ENCODE results near the gene IFTAP. TPM values are rescaled to one million over a fixed set of nuclear protein-coding genes. Genes with fewer than 3 reads are reported as not detected.
"Not testable (repeated sequence)": the region's sequence is repeated elsewhere in the genome, so short reads cannot be mapped to it uniquely, and the experiment has no call there.

The IFTAP gene, protein sequence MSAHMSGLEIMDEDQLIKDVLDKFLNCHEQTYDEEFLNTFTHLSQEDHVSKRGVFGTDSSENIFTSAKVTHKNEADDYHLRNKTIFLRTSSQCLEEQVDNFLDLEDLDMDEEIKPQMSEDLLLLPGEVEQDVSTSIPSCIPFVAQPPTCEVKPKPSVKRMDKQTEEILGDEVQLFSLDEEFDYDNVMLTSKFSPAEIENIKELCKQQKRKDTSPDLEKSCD
- polyA plus RNA-seq (ENCODE audit: insufficient read length): 43.2 TPM

DNA sequence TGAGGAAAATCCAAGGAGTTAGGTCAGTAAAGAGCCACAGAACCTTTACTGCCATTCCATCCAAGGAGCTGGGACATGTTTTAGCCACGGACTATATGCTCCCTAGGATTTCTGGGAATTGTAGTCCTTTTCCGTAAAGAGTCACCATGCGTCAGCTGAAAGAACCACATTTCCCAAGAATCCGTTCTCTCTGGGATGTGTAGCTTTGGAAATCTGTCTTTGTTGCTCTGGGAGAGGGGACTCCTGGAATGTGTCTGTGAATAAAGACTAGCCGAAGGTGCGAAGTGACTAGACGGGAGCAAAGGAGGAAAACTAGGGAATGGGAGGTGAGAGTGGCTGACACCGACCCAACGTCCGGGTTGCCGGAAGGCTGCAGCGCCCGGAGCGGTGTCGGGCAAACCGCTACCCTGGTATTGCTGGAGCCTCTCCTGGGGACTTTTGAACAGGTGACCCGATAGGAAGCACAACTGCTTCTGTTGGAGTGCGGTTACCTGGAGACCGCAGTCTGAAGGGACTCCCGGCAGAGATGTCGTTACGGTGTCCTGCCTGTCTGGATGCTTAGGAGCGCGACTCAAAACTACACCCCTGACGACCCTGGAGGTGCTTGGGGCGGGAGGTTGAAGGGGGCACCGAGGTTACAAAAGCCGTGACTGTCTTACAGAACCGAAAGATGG is at the start of gene IFTAP:
TSS of gene IFTAP (plus strand) at position 187 of the 674 bp plus-strand sequence. CDS start 15,602 bp downstream, outside the sequence.
- DNase-seq (ENCODE audit: low read depth): peak; percentile 95

DNA sequence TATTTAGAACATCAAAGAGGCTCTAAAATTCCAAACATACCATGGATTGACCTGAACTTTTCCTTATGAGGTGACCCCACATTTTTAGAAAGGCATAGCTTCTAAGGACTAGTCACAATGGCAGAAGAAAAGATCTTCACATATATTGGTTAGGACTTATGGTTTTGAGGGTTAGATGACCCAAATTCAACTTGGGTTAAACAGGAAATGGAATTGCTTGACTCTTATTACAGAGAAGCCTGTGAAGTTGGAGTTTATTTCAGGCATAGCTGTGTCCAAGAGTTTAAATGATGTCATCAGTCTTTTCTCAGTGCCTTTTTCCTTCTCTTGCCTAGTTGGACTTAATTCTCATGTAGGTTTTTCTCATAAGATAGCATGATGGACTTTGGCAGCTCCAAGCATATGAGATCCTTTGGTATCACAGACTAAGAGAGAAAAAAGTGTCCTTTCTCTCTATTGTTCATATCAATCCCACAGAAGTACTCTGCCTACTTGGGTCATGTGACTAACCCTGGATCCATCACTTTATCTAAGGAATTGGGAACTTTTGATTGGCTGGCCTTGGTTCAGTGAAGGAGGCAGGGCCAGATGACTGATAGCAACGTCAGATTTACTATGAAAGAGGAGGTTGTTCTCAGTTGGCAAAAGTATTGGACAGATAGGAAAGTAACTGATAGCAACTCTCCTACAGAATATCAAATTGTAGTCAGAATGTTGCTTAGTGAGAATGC is 43.8 kb upstream of the IFTAP start:
- no peak for DNase-seq (ENCODE audit: low read depth)

DNA sequence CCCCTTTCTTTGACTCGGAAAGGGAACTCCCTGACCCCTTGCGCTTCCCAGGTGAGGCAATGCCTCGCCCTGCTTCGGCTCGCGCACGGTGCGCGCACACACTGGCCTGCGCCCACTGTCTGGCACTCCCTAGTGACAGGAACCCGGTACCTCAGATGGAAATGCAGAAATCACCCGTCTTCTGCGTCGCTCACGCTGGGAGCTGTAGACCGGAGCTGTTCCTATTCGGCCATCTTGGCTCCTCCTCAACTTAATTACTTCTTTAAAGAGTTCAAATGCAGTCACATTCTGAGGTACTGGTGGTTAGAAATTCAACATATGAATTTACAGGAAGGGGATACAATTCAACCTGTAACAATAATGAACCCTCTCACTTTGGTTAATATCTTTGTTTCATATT is 36.9 kb upstream of the IFTAP start:
- DNase-seq (ENCODE audit: low read depth): not testable (repeated sequence)

DNA sequence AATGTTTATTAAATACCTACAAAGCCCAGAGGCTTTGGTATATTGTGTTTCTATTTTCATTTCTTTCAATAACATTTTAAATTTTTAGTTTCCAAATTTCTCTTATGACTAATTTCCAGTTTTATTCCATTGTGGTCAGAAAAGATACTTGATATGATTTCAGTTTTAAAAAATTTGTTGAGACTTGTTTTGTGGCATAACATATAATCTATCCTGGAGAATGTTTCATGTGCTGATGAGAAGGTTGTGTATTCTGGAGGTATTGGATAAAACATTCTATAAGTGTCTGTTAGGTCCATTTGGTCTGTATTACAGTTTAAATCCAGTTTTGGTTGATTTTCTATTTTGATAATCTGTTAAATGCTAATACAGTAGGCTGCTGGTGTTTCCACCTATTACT is 36.3 kb upstream of the IFTAP start:
- no peak for DNase-seq (ENCODE audit: low read depth)

DNA sequence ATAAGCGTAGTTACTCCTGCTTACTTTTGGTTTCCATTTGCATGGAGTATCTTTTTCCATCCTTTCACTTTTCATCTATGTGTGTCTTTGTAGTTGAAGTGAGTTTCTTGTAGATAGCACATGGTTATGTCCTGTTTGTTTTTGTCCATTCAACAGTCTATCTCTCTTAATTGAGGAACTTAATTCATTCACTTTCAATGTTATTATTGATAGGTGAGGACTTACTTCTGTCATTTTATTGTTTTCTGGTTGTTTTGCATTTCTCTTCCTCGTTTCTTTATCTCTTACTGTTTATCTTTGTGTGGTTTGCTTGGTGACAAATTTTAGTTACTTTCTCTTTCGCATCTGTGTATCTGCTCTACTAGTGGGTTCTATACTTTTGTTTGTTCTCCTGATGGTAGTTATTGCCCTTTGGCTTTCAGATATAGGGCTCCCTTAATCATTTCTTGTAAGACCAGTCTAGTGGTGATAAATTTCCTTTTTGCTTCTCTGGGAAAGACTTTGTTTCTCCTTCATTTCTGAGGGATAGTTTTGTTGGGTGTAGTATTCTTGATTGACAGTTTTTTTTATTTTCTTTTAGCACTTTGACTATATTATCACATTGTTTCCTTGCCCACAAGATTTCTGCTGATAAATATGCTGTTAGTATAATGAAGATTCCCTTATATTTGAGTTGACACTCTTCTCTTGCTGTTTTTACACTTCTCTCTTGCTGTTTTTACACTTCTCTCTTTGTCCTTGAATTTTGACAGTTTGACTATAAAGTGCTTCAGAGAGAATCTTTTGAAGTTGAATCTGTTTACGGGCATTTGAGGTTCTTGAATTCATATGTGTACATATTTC is 35.5 kb upstream of the IFTAP start:
- no peak for DNase-seq (ENCODE audit: low read depth)

DNA sequence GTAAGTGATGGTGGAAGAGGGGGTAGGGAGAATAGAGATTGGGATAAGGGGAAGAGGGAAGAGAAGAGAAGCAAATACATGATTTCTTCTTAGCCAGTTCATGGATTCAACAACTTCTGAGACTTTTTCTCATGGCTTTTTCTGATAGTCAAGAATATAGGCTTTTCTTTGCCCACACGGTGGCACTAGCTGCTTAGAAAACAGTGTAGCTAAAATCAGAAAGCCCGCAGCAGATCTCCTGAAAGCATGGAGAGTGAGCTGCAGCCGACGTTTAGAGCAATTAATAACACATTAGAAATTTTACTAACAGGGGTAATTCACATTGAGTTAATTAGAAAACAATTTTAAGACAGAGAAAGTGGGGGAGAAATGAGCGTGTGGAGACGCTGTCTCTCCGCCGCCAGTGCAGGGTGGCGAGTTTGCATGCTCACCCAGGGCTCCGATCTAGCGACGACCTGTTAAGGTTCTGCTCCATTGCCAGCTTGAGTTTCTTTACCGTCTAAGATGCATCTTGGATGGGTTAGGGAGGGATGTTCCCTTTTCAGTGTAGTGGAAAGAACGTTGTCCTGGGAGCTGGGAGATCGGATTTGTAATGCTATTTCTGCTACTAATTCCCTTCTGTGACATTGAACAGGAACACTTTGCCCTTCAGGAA is 29.8 kb upstream of the IFTAP start:
- peak; percentile 34 for DNase-seq (ENCODE audit: low read depth)

DNA sequence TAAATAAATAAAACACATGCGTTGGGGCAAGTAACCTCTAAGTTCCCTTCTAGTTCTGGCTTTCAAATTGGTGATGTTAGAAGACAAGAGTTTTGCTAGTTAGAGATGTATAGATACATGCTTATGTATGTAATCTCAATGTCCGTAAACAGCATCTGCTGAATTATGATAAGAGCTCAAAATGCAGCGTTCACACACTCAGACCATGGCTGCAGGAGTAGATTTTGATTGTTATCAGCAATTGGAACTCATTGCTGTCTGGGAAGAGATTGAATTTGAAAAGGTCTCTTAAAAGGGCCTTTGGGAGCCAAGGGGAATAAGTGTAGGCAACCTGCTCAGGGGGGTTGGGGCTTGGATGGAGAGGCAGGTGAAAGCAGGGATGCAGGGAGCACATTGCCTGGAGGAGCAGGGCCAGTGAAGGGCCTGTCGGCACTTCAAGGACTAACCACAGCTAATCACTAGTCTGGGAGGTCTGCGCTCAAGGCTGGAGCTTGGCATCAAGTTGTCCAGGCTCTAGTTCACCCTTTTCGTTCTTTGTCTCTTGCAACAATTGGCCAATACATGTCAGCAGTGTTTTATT is 29.2 kb upstream of the IFTAP start:
- no peak for DNase-seq (ENCODE audit: low read depth)

DNA sequence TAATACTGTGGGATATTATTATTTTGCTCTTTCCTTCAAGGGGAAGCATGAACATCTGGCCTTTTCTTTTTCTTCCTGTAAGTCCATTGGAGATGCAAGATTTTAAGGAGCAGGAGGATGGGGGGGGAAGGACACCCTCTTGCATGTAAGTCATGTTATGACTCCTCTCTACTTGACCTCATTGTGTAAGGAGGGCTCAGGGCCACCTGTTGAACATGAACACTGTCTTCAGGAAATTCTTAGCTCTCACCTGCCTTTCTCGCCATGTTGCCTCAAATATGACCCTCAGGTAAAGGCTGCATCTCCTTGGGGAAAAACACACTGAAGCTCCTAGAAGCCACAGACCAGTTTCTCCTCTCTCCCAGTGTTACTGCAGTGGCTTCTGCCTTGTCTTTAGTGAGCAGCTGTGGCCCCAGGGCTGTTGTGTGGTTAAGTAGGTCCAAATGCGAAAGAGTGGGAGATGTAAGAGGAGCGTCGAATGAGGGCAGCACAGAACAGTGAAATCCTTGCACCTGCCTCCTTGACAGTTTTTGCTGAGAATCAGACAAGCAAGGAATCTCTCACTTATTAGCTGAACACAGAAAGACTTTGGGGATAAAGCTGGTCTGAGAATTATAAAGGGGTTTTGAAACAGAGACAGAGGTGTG is 27.8 kb upstream of the IFTAP start:
- no peak for DNase-seq (ENCODE audit: low read depth)

DNA sequence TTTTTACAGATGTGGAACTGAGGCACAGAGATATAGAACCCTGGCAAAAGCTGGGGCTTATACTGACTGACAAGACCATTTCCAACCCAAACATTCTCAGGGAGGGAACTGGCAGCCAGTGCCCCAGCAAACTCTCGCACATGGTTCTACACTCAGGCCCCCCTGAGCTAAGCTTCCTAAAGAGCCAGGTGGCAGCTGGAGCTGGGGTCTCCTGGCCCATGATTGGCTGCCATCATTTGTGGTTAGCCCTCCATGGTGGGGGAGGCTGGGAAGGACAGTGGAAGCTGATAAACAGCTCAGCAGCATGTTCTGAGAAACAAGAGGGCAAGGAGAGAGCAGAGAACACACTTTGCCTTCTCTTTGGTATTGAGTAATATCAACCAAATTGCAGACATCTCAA is 26.6 kb upstream of the IFTAP start, which contains the start of gene RAG1:
TSS of gene RAG1 (plus strand) at position 314 of the 400 bp plus-strand sequence. CDS start 5,298 bp downstream, outside the sequence.
- no peak for DNase-seq (ENCODE audit: low read depth)

DNA sequence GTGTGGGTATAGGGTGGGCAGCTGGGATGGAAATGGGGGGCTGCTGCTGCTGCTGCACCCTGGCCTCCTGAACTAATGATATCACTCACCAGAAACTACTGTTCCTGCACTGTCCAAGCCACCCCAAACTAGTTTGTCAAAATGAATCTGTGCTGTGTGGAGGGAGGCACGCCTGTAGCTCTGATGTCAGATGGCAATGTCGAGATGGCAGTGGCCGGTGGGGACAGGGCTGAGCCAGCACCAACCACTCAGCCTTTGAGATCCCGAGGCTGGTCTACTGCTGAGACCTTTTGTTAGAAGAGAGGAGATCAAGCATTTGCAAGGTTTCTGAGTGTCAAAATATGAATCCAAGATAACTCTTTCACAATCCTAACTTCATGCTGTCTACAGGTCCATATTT is 25.2 kb upstream of the IFTAP start:
- no peak for DNase-seq (ENCODE audit: low read depth)

DNA sequence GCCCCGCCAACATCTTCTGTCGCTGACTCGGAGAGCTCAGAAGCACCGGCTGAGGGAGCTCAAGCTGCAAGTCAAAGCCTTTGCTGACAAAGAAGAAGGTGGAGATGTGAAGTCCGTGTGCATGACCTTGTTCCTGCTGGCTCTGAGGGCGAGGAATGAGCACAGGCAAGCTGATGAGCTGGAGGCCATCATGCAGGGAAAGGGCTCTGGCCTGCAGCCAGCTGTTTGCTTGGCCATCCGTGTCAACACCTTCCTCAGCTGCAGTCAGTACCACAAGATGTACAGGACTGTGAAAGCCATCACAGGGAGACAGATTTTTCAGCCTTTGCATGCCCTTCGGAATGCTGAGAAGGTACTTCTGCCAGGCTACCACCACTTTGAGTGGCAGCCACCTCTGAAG is 19.8 kb upstream of the IFTAP start:
- DNase-seq (ENCODE audit: low read depth): no peak

DNA sequence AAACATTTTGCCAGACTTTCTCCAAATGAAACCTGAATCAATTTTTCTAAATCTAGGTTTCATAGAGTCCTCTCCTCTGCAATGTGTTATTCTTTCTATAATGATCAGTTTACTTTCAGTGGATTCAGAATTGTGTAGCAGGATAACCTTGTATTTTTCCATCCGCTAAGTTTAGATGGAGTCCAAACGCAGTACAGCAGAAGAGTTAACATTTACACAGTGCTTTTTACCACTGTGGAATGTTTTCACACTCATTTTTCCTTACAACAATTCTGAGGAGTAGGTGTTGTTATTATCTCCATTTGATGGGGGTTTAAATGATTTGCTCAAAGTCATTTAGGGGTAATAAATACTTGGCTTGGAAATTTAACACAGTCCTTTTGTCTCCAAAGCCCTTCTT is 16.9 kb upstream of the IFTAP start:
- DNase-seq (ENCODE audit: low read depth): no peak

DNA sequence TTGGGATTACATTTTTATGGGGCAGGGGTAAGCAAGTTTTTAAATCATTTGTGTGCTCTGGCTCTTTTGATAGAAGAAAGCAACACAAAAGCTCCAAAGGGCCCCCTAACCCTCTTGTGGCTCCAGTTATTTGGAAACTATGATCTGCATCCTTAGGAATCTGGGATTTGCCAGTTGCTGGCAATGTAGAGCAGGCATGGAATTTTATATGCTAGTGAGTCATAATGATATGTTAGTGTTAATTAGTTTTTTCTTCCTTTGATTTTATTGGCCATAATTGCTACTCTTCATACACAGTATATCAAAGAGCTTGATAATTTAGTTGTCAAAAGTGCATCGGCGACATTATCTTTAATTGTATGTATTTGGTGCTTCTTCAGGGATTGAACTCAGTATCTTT is 16.4 kb upstream of the IFTAP start:
- no peak for DNase-seq (ENCODE audit: low read depth)

DNA sequence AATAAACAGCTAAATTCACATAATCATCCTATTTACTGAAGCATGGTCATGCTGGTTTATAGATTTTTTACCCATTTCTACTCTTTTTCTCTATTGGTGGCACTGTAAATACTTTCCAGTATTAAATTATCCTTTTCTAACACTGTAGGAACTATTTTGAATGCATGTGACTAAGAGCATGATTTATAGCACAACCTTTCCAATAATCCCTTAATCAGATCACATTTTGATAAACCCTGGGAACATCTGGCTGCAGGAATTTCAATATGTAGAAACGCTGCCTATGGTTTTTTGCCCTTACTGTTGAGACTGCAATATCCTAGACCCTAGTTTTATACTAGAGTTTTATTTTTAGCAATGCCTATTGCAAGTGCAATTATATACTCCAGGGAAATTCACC is 15.8 kb upstream of the IFTAP start:
- DNase-seq (ENCODE audit: low read depth): no peak

DNA sequence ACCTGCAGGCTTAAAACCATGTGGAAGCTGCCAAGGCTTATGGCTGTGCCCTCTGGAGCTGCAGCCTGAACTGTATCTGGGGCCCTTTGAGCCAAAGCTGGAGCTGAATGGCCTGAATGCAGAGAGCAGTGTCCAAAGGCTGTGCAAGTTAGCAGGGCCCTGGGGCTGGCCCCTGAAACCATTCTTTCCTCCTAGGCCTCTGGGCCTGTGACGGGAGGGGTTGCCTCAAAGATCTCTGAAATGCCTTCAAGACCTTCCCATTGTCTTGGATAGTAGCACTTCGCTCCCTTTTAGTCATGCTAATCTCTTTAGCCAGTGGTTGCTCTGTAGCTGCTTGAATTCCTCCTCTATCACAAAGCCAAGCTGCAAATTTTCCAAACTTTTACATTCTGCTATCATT is 12.8 kb upstream of the IFTAP start:
- DNase-seq (ENCODE audit: low read depth): no peak

DNA sequence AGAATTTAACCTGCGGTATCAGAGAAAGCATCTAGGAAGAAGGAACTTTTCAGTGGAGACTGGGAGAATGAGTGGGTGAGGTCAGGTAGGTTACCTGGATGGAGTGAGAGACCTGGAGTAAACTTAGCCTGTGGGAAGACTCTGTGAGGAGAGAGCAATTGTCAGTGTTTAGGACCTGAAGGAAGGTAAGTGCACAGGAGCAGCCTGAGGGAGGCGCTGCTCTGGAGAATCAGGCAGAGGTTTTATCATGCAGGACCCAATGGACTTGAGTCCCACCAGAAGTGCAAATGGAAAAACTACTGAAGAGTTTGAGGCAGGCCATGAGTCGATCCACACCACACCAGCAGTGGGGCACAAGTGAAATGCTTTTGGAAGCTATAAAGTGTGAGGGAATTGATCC is 10.6 kb upstream of the IFTAP start:
- DNase-seq (ENCODE audit: low read depth): no peak

DNA sequence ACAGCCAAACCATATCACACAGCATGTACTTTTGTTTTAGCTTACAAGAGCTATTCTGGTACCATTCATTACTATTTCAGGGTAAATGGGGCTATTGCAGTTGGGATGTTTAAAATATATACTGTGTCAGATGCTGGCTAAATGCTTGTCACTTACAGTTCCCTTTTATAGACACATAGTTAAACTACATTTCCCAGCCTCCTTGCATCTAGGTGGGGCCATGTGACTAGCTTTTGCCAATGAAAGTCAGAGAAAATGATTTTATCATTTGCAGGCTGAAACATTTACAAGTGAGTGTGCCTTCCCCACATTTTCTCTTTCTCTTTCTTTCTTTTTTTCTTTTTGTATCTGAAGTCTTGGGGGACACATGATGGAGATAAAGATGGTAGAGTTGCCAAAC is 7.8 kb upstream of the IFTAP start:
- no peak for DNase-seq (ENCODE audit: low read depth)

DNA sequence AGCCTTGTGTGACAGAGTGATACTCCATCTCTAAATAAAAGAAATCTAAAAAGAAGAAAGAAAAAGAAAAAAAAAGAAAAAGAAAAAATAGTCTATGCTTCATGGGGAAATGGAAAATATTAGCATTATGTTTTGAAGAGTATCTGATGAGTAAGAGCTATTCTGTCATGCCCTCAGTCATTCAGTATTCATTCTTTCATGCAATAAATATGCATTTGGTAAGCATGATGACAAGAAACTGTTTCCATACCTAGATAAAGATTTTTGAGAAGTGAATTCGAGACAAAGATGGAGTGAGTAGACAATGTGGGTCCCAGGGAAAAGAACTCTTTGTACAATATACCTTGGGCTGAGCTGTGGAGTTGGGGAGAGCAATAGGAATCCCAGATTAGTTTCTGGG is 6.2 kb upstream of the IFTAP start:
- DNase-seq (ENCODE audit: low read depth): no peak

DNA sequence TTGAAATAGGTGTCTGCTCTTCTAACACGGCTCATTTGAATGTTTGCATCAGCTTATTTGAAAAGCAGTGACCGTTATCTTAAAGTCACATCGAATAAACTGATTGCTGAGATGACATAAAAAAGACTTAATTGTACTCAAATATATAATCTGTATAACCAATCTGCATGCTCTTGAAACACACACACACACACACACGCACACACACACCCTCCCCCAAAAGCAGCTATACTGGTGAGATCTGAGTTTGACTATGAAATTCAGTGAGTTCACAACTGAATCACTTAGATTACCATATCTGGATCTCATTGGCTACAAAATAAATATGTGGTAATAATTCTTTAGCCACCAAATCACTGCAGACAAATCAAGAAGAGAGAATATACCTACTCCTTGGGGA is 3.8 kb upstream of the IFTAP start:
- no peak for DNase-seq (ENCODE audit: low read depth)

DNA sequence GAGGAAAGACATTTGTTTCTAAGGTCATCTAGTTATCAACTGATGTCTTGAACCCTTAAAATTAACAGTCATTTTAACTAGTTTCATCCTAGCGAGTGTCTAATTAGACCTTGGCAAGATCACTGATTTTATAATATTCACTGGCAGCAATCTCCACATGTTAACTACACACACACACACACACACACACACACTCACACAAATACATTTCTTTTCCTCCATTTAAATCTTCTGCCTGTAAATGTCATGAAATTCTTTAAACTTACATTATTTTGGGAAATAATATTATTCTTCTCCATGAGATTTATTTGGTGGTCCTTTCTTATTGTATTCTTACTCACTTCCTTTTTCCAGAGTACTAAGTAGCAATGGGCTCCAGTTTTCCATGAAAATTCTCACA is 2.9 kb upstream of the IFTAP start:
- DNase-seq (ENCODE audit: low read depth): no peak

DNA sequence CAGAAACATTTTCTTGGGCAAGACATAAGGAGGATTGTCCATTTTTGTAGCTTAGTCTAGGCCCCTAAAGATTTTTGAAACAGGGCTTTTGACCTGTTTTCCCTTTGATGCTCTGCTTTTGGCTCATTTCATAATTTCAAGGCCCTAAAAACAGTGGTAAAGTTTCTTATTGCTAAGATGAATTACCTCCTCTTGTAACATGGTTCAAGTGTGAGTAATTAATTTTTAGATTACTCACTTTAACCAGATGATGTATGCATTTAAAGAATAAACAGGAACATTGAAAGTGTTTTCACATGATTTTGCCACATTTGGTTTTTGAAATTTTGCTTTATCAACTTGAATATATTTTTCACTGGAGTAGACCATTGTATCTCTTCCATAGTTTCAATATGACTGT is 2.6 kb downstream of the IFTAP start:
- no peak for DNase-seq (ENCODE audit: low read depth)
